ENCODE results near the gene BRD4. TPM values are rescaled to one million over a fixed set of nuclear protein-coding genes. Genes with fewer than 3 reads are reported as not detected.

BRD4 gene
- total RNA-seq, 1 donor: 26.3 TPM

- no peak overlapping the region for H3K4me3 ChIP-seq (ENCODE audit: low read depth, low read length)
- DNase-seq (ENCODE audit: low read depth): no peak
- TF ChIP-seq, protein P1, sequence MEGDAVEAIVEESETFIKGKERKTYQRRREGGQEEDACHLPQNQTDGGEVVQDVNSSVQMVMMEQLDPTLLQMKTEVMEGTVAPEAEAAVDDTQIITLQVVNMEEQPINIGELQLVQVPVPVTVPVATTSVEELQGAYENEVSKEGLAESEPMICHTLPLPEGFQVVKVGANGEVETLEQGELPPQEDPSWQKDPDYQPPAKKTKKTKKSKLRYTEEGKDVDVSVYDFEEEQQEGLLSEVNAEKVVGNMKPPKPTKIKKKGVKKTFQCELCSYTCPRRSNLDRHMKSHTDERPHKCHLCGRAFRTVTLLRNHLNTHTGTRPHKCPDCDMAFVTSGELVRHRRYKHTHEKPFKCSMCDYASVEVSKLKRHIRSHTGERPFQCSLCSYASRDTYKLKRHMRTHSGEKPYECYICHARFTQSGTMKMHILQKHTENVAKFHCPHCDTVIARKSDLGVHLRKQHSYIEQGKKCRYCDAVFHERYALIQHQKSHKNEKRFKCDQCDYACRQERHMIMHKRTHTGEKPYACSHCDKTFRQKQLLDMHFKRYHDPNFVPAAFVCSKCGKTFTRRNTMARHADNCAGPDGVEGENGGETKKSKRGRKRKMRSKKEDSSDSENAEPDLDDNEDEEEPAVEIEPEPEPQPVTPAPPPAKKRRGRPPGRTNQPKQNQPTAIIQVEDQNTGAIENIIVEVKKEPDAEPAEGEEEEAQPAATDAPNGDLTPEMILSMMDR (IDR thresholded peaks at IDR 0.05; ENCODE audit: insufficient read depth, low read depth, low read length): no peak
These were observed 82.8 kb downstream of the BRD4 start for GRCh38 chr19:15249528-15249874.

GRCh38 chr19:15248648-15249527 is 83.5 kb downstream of the BRD4 start:
- DNase-seq (ENCODE audit: low read depth): peak; percentile 90
- no peak overlapping the region for H3K4me3 ChIP-seq (ENCODE audit: low read depth, low read length)
- TF ChIP-seq, protein P1 (IDR thresholded peaks at IDR 0.05; ENCODE audit: insufficient read depth, low read depth, low read length): no peak

DNA sequence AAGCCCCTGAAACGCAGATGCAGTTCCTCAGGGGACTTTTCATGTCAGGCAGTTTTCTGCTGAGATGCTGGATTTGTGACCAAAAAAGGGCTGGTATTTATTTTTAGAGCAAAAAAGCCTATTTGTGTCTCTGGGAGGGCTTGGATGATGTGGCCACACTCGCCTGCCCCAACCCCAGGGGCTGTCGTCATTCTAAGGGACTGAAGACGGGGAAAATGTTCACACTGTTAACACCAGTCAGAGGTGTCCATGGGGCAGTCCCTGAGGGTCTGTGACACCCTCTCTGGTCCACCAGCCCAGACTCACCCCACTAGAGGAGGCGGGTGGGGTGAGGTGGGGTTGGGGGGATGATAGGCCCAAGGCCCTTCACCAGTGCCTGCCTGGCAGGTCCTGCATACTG is 84.2 kb downstream of the BRD4 start:
- TF ChIP-seq, protein P1 (IDR thresholded peaks at IDR 0.05; ENCODE audit: insufficient read depth, low read depth, low read length): no peak
- DNase-seq (ENCODE audit: low read depth): peak; percentile 40

DNA sequence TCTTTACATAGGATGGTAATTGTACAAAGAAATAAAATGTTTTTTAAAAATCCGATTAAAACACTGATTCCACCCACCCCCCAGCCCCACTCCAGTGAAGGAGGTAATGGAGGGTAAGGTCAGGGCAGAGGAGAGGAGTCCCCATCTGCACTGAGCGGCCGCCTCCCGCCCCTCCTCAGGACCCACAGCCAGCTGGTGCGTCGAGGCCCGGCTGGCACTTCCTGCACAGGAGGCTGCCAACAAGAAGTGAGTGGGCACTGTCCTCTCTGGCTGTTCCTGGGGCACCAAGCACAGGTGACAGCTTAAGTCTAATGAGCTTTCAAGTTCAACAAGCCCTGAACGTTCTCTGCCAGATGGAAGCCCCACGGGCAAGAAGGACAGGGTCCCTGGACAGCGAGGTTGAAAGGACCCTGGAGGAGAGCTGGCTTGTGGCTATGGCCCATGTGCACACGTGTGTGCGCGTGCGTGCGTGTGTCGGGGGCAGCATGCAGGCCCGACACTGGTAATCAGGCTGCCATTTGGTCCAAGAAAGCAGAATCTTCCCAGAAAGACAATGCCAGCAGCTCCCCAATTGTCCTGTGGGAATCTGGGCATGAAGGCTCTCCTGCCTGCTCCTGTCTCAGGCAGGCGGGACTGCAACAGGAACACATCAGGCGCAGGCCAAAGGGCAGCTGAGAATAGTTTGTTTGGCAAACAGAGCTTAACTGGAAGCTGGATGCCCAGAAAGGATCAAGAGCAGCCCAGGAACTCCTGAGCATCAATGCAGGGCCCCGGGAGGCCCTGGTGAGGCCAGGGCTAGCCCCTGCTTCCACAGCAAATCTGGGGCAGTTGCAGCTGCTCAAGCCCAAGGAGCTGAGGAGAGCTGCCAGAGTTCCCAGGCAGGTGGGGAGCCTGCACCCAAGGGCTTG is 85.0 kb downstream of the BRD4 start:
- TF ChIP-seq, protein P1 (IDR thresholded peaks at IDR 0.05; ENCODE audit: insufficient read depth, low read depth, low read length): no peak
- H3K4me3 ChIP-seq (ENCODE audit: low read depth, low read length): no peak overlapping the region
- DNase-seq (ENCODE audit: low read depth): peak; percentile 52

More for the DNA sequence above, 84.2 kb downstream of the BRD4 start:
- H3K4me3 ChIP-seq (ENCODE audit: low read depth, low read length): no peak overlapping the region

GRCh38 chr19:15246198-15246481 is 86.2 kb downstream of the BRD4 start:
- TF ChIP-seq, protein P1 (IDR thresholded peaks at IDR 0.05; ENCODE audit: insufficient read depth, low read depth, low read length): no peak
- no peak for DNase-seq (ENCODE audit: low read depth)
- no peak overlapping the region for H3K4me3 ChIP-seq (ENCODE audit: low read depth, low read length)

DNA sequence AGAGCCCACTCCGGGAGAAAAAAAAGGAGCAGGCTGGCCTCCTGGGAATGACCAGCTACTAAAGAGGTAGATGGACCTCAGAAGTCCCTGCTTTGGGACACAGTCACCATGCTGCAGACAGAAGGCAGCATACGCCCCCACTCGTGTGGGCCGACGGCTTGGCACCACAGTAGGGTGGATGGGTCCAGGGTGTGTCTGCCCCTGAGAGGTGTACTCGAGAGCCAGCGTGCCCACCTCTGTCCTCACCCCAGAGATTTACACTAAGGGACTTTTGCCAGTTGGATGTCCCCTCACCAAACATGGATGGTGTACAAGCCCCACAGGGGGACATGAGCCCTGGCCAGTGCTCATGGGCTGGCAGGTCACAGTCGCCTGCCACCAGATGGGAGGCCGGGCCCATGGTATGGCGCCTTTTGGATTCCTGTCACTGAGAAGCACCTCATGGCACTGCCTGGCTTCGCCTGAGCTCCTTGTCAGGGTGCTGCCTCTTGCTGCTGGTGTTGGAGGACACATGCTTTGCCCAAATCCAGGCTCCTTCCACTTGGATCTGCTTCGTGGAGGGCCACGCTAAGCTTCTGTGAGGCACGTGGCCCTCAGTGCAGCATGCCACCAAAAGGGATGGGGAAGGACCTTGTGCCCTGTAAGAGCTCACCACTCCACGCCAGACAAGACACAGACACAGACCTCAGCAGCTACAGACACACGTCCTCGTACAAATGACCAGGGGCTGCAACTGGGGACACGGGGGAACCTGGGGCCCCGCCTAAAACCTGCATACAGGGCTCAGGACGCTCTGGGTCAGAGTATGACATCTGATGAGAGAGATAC is 86.8 kb downstream of the BRD4 start:
- DNase-seq (ENCODE audit: low read depth): no peak
- H3K4me3 ChIP-seq (ENCODE audit: low read depth, low read length): no peak overlapping the region
- TF ChIP-seq, protein P1 (IDR thresholded peaks at IDR 0.05; ENCODE audit: insufficient read depth, low read depth, low read length): no peak

Data from fibroblast of villous mesenchyme (primary cell).